HG03103 (cell line): ENCODE measurements around the gene FNDC3A.
"Not testable (repeated sequence)": the region's sequence is repeated elsewhere in the genome, so short reads cannot be mapped to it uniquely, and the experiment has no call there.

ENCODE experiments used
- ATAC-seq: cut with Tn5 transposase; IDR thresholded peaks from one replicate; pipeline ENCODE4 v1.9.1; 2021; ENCODE audit warnings: low read depth; ENCODE audit not compliant: unreplicated experiment

FNDC3A gene

DNA sequence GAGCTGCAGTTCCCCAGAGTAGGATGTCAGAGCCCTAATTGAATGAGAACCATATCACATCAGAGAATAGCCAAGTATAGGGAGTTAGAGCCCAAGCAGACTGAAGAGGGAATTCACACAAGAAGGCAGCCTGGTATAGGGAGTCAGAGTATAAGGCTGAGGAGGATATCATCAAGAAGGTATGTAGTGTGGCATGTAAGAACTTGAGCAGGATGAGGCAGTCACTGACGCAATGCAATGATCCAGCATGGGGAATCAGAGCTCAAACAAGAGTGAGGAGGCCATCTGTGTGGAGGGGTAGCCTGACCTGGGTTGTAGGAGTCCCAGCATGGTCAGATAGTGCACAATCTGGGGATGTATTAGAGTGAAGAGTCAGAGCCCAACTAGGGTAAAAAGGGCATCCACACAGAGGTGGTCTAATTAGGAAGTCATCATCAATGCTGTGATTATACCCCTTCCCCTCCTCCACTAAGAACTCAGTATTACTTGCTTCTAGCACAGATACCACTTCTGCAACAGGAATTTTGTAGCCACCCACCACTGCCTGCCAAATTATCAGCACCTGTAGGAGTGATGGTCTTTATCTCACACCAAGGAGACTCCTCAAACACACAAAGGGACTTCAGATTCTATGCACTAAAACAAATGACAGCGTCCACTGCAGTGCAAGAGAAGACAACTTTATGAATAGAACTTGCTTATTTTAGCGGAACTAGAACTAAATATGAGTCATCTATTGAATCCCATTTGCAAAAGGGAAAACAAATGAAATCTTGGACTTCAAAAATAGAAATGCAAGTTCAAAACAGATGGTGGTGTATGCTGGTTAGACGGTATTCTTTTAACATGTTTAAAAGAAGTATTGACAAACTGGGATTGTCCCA is 107.2 kb downstream of the FNDC3A start:
- ATAC-seq, result peak; percentile 79

DNA sequence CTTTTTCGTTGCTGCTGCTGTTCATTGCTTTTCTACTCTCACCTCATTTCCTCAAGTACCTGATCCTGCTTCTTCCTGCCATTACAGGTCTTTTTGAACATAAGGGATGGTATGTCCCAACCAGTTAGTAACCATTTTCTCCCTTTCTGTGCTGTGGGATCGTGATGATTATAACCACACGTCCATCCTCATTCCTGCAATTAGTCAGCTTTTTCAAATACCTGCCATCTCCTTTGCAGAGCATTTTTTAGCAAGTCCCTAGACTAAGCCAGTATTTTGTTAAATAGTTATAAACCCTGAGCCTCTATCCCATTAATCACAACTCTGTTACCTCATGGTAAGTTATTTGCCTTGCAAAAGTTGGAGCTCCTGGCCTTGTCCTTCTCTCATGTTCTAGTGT is 109.2 kb downstream of the FNDC3A start:
- no peak for ATAC-seq

DNA sequence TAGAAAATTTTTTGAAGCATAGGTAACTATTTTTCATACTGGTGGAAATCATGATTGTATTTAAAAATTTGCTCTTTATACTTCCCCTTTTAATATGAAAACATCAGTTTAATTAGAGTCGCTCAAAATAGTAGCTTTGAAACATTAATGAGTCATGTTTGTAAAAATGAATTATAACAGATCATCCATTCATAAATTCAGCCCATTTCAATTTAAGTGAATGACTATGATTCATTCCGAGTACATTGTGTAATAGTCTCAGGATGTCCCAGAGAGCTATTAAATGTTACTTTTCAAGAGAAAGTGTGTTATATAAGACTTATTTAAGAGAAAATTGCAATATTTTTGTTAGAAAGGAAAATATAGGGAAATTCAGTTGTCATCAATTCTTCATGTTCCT is 111.0 kb downstream of the FNDC3A start:
- ATAC-seq, result no peak

DNA sequence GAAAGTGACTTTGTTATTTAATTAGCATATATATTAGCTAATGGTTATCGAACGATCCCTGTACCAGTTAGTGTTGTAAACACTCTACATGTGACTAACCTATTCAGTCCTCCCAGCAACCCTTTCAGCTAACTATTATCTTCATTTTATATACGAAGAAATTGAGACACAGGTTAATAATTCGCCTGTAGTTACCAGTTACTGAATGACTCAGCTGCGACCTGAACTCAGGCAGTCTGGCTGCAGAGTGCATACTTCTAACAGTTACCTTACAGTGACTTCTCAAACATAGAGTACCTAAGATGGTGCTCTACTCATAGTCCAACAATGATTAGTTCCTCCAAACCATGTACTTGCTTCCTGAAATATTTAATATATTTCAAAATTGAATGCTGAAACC is 117.7 kb downstream of the FNDC3A start:
- no peak for ATAC-seq

DNA sequence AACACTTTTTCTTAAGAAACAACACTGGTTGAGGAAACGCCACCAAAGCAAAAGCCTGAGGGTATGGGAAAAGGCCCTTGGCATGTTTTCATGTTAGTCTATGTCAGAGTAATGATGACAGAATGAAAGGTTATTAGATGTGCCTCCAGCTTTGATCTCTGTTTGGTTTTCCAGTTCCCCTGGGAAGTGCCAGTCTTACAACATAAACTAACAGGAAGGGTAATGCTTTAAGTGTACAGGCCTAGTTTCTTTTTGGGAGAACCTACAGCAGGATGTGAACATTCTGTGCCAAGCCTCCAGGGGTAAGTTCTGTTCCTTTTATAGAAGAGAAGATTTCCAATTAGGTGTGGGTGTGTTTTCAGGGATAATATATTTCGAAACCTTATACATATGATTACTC is 121.7 kb downstream of the FNDC3A start:
- ATAC-seq, result no peak

DNA sequence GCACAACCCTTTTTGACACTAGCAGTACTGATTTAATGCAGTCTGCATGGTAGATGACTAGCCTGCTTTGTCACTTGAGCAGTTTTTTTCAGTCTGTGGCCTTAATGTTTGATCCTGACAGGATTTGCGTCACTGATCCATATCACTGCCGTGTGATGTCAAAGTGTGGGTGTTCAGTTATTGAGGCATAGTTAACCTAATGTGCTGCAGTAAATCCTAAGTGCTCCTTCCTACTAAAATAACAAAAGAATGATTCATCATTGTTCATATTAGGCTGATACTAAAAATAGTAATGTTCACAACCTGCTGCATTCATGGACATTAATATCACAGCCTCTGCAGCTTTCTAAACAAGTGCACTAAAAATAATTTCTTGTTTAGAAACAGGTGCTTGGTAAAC is 122.5 kb downstream of the FNDC3A start:
- ATAC-seq, result no peak

DNA sequence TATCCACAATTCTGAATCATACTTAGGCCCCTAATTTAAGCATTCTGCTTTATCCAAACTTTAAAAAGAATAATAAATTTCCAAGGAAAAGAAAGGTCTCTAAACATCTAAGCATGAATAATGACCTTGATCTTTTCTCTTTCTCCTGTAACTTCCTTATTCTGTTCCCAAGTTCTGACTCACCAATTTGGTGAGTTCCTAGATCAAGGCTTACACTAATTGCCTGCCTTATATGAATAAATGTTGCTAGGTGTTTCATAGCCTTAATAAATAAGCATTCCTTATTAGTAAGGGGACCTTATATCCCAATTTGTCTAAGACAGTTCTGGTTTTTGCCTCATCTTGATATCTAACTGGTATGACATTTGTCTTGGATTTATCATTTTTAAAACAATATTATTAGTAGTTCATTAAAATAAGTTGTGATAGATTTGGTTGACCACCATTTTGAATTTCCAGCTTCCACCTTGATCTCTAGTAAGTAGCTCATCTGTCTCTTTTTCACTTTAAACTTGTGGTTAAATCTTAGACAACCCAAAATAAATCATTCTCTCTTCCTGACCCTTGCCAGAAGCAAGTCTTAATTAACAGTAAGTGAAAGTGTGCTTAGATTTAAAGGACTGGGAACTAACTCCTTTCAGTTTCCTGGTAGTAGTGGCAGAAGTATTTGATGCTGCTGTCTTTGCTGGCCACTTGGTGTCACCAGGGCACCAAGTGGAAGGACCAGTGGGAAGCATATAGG is 123.2 kb downstream of the FNDC3A start:
- no peak for ATAC-seq

DNA sequence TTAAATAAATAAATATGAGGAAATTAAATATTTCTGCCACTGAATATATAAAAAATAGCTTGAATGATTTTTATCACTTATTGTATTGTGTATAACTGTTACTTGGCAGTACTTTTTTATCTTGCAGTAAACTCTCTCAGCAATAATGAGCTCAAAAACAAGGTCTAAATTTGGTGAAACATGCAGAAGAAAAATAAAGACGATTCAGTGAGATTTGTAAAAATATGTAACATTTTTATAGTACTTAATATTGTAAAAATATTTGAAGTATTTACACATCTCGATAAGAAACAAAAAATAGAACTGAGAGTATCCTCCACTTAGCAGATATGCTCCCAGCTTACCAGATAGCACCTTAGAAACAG is 123.8 kb downstream of the FNDC3A start:
- ATAC-seq, result no peak

DNA sequence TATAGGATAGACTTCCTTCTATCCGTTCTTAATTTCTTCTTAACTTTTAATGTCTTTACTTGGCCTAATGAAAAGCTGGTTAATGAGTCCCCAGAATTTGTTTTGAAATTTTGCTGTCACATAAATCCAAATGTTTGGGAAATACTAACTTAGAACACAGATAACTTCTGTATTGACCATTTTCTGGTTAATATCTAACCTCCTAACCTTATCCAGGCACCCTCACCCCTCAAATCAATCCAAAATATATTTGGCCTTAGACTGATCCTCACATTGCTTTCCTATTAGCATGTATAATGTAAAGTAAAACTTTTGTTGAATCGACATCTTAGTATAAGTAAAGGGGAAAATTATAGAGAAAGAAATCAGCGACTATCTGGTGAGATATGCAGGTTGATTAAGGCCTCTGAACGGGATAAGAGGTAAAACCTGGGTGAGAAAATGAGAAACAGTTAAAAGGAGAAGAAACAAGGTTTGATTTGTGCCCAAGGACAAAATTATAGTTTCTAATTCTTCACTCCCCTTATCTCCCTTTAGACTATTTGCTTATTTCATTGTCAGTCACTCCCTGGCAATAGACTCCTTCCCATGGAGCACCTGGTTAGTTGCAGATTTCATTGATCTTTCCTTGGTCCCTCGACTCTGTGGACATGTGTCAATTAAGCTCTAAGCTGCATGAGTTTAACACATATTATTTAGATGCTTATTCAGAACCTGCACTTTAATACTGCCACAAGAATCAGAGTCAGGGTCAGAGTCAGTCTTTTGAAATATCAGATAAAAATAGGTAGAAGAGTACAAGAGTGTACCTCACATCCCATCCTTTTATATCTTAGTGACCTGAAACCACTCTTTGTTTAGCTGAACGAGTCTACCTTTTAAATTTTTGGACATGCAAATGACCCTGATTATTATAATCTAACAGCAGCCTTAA is 125.2 kb downstream of the FNDC3A start:
- no peak for ATAC-seq

DNA sequence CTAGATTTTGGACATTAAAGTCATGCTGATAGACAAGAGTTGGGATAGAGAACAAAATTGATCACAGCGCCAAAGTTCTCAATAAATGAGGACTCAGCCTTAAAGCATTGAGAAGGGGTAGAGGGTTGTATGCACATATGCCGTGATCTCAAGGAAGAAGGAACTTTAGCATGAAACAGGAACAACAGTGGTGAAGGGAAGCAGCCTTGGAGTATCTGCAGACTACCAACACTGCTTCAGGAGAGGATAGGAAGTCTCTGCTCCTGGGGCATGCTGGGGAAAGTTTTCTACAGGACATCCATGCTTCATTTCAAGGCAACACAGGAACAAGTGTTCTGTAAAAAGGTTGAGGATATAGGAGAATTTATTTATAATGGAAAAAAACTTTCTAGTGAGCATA is 132.5 kb downstream of the FNDC3A start:
- ATAC-seq, result no peak

DNA sequence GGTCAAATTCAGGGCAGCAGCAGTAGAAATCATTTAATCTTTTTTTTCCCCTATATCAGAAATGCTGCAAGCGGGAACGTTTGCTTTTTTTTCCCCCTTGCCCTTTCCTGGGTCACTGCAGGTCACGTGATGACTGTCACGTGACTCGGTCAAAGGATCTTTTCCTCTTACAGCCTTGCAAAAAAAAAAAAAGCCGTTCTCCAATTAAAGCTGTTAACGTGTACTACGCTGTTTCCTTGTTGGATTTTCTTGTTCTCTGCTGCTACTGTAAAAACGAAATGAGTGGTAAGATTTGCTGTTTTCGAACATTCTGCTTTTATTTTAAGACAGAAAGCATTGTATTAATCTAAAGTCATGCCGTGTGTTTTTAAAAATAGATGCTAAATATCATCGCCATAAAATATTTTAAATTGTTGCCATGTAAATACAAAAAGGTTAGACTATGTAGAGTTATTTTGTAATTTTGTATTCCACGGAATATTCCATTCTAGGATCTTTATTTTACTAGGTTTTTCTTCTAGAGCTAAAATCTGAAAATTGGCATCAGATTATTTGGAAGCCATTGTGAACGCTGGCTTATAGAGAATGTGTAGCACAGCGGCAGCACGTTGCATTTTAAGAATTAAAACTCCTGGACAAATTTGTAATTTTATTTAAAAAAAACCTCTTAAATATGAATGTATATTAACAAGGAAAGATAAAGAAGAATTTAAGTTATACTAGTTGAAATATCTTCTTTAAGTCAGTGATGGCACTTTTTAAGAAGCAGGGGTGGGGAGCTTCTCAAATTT is 134.6 kb downstream of the FNDC3A start:
- no peak for ATAC-seq

DNA sequence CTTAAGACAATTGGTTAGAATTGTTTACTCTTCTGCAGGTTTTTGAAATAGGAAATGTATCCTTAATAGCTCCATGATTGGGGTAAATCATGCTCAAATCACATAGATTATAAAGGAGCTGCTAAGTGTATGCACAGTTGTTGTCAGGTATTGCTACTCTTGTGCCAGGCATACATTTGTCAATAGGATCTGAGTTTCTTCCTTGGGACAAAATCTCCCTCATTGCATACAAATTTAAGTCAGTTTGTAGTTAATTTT is 135.1 kb downstream of the FNDC3A start:
- no peak for ATAC-seq

DNA sequence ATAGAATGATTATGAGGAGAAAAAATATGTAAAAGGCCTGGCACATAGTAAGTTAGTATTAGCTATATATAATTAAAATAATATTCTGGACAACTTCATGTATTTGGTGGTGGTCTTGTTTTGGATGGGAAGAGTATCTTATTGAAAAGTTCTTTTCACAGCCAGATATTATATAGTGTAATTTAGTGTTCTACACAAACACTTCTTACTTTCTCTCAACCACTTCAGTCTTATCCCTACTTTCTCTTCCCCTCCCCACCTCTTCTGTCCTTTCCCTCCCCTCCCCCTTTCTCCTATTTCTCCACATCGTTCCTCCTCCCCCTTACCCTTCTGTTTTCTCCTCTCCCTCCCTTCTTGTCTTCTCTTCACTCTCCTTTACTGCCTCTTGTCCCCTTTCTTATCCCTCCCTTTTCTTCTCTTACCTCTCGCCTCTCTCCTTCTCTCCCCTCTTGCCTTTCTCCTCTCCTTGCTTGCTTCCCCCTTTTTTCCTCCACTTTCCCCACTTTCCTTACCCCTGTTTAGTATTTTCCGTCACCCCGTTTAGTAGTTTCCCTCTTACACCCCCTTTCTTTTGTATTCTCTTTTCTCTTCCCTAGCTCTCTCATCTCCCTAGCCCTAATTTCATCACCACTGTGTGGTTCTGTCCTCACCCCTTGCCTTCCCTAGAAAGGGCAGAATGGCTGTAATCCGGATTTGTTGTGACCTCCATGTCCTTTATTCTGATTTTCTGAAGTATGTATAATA is 137.2 kb downstream of the FNDC3A start:
- ATAC-seq, result no peak

DNA sequence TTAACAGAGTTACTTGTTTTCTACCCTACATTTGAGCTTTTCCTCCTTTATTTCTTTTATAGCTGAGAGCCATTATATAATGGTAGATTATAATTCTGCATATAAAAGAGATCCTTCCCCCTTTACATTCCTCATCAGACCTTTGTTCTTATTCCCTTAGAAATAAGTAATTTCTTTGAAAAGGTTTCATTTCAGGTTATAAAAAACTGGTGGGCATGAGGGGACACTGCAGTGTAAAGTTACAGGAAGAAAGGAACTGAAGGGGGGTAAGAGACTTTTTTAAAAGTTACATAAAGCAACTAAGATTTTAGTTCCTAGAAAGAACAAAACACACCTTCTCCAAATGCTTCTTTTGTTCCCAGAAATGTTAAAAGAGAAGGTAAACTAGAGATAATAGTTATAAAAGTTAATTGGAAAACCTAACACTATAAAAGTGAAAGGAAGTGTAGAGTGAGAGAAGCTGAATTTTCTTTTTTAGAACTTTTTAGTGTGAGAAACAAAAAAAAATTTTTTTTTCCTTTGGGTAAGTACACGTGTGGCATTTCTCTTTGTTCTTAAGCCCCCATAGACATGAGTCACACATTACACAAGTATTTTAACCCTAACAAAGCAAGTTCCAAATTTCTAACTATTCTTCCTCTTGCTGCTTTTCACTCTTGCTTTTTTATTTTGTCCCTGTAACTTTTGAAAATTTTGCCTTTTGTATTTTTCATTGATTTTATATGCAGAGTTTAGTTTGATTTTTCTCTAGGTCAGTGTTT is 138.0 kb downstream of the FNDC3A start:
- ATAC-seq, result no peak

DNA sequence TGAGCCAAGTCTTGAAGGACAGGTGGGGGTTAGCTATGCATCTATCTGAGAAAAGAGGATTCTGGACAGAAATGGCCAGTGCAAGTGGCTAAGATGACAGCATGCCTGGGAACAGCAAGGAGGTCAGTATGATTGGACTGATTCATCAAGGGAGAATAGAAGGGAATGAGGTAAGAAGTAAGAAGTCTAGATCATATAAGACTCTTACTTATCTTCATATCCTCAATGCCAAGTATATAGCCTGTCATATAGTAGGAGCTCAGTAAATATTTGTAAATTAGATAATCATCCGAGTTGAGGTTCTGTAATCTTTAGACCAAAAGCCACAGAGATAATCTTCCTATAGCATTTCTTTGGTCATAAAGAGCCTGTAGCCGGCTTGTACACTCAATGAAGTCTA is 141.2 kb downstream of the FNDC3A start:
- no peak for ATAC-seq

DNA sequence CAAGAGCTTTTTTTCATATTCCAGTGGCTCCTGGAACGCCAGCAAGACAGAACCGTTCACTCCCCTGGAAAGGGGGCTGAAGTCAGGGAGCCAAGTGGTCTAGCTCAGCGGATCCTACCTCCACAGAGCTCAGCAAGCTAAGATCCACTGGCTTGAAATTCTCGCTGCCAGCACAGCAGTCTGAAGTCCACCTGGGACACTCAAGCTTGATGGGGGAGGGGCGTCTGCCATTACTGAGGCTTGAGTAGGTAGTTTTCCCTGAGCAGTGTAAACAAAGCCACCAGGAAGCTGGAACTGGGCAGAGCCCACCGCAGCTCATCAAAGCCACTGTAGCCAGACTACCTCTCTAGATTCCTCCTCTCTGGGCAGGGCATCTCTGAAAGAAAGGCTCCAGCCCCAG is 142.7 kb downstream of the FNDC3A start:
- ATAC-seq, result not testable (repeated sequence)

DNA sequence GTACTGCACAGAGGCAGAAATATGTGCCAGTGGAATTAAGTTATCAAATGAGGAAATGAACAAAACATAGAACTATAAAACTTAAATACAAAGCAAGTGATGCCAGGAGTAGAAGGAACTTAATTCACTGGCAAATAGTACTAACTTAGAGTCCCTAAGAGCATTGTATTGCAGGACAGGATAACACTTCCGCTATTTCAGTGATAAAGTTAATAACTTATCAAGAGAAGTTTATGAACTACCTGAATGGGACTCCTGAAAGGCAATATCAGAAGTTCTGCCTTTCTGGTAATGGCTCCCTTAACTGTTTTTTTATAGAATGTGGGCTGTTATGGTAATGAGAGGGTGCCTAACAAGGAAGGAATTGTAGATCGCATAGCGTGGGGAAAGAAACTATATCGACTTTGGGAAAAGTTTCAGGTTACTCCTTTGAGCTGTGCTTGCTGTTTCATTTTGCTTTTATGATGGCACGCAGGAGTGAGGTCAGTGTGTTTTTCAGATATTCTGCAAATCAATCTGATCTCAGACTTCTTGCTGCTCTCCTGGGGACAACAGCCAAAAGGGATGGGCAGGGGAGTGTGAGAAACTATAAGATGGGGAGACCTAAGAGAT is 149.1 kb downstream of the FNDC3A start:
- no peak for ATAC-seq

DNA sequence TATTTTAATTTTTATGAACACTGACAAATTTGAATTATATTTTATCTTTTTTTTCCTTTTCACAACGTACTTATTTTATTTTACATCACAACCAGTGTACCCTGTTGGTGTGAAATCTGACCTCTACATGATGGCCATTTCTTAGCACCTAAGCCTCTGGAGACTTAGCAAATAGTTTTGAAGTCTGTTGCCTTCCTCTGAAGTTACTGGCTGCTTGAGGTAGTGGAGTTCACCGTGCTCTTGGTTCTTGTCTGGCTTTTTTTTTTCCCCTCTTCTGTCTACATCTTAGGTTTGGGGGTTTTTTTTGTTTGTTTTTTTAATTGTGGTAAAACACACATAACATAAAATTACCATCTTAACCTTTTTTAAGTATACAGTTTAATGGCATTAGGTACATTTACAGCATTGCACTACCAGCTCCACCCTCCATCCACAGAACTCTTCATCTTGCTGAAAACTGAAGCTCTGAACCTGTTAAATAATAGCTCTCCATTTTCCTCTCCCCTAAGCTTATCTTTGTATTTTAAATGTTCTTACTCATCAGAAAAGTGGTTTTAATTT is 150.3 kb downstream of the FNDC3A start:
- ATAC-seq, result no peak
